Measurements from ENCODE around the gene NOP14.

- TF ChIP-seq EZH2 (IDR thresholded peaks at IDR 0.05; ENCODE audit: insufficient read depth, poor library complexity, severe bottlenecking) (no peak), EZH2phosphoT487 (IDR thresholded peaks at IDR 0.05; ENCODE audit: insufficient read depth, low read depth) (no peak)
These were observed 20.5 kb downstream of the NOP14 start for GRCh38 chr4:2942532-2943363.
